NB4 (cell line): ENCODE data around the gene MEGF11.

Experiments
- DNase-seq: peaks from one replicate; pipeline ENCODE4 v3.0.0; 2010; ENCODE audit warnings: low read depth
- H3K4me3 ChIP-seq: one replicate; pipeline ENCODE4 v1.5.1; 2011; ENCODE audit warnings: mild to moderate bottlenecking, low read depth, low read length, moderate library complexity
- CTCF ChIP-seq: IDR thresholded peaks from one replicate; pipeline ENCODE4 v1.5.1; 2012; ENCODE audit warnings: low read depth, low read length
- MAX ChIP-seq: IDR thresholded peaks from 2 replicates; pipeline ENCODE4 v1.6.1; 2011; ENCODE audit warnings: low read depth, low read length
- MYC ChIP-seq: IDR thresholded peaks from 2 replicates; pipeline ENCODE4 v1.6.1; 2011; ENCODE audit warnings: low read depth, low read length
- POLR2A ChIP-seq: IDR thresholded peaks from 2 replicates; pipeline ENCODE4 v1.6.1; 2011; ENCODE audit warnings: mild to moderate bottlenecking; ENCODE audit not compliant: insufficient read length; ENCODE audit errors: extremely low read depth

Gene MEGF11

GRCh38 chr15:66101715-66102395 is 151.7 kb downstream of the MEGF11 start:
- TF ChIP-seq MAX, result no peak
- TF ChIP-seq MYC, result no peak
- TF ChIP-seq CTCF, result no peak
- TF ChIP-seq POLR2A, result no peak
- DNase-seq, result no peak
- H3K4me3 ChIP-seq, result no peak overlapping the region

GRCh38 chr15:66100761-66101160 is 152.8 kb downstream of the MEGF11 start:
- TF ChIP-seq MYC, result no peak
- TF ChIP-seq MAX, result no peak
- no peak for DNase-seq
- H3K4me3 ChIP-seq, result no peak overlapping the region

- no peak overlapping the region for H3K4me3 ChIP-seq
- DNase-seq, result no peak
- TF ChIP-seq MYC, result no peak
- TF ChIP-seq CTCF, result no peak
- no peak for TF ChIP-seq POLR2A
- no peak for TF ChIP-seq MAX
Measured at GRCh38 chr15:66099950-66100671, 153.4 kb downstream of the MEGF11 start.

GRCh38 chr15:66098022-66098363 is 155.6 kb downstream of the MEGF11 start:
- DNase-seq, result no peak
- H3K4me3 ChIP-seq, result no peak overlapping the region
- no peak for TF ChIP-seq MAX
- TF ChIP-seq MYC, result no peak

- no peak overlapping the region for H3K4me3 ChIP-seq
- TF ChIP-seq MYC, result no peak
- TF ChIP-seq POLR2A, result no peak
- TF ChIP-seq MAX, result no peak
- no peak for TF ChIP-seq CTCF
- DNase-seq, result no peak
Measured at GRCh38 chr15:66097151-66098021, 156.2 kb downstream of the MEGF11 start.

GRCh38 chr15:66096688-66097058 is 156.9 kb downstream of the MEGF11 start:
- no peak for TF ChIP-seq POLR2A
- no peak for TF ChIP-seq MAX
- TF ChIP-seq CTCF, result no peak
- TF ChIP-seq MYC, result no peak
- H3K4me3 ChIP-seq, result no peak overlapping the region
- DNase-seq, result no peak
